Fibroblast of skin of left biceps (primary cell): ENCODE data around the gene LRP2.

Experiments used
- DNase-seq, 2 experiments: peaks; one replicate each; pipeline ENCODE4 v3.0.0-alpha.2; 2013; ENCODE audit warnings: low read depth in 2 of 2

LRP2 gene

GRCh38 chr2:169240405-169240804, 121.9 kb downstream of the LRP2 start:
- no peak for DNase-seq

DNA sequence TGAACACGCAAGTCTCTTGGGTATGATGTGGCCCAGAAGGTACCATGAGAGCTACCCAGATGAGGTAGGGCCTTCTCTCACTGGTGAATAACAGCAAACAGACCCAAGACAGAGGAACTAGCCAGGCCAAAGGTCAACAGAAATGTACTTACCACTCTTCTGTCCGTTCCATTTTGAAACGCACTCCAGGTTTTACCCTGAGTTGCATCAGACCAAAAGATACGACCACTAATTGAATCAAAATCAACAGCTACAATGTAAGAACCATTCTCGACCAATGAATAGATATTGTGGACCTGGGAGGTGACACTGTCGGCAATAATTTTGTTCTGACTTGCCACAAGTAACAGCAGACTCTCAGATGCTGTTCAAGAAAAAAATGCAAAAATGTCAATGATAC, 124.4 kb downstream of the LRP2 start:
- no peak for DNase-seq

DNA sequence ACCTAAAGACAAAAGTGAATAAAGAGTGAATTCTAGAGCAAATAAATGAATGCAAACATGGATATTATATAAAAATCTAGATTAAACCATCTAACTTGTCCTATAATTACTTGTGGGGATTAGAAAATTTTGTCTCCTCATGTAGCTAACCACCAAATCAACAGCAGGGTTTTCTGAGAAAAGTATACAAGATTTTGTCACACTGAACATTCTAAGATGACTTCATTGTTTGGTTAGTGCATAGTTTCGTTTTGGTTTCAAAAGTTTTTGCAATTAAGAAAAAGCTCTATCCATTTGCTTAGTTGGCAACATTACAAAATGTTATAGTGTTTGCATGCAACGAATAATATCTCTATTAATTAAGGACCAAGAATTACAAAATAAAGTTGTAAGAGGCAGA, 125.0 kb downstream of the LRP2 start:
- DNase-seq: no peak

DNA sequence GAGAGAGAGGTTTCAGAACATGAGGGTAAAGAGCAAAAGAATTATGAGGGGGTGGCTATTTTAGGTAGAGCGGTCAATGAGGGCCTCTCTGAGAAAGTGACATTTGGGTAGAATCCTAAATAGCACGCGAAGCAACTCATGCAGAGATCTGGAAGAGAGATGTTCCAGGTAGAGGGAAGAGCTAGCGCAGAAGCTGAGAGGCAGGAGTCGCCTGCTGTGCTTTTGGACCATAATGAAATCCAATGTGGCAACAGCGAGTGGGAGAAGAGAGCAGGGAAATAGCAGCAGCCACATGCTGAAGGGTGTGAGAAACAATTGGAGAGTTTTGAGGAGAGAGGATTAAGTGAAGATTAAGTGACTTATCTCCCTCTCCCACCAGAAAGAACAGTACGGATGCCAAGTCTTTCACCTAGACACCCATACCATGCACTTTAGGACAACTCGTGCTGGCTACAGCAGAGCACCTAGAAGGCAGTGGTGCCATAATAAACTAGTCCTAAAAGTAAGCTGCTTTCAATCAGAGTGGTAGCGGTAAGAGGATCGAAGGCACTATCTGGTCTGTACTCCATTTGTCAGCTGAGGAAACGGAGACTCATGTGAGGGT, 129.7 kb downstream of the LRP2 start:
- no peak for DNase-seq

DNA sequence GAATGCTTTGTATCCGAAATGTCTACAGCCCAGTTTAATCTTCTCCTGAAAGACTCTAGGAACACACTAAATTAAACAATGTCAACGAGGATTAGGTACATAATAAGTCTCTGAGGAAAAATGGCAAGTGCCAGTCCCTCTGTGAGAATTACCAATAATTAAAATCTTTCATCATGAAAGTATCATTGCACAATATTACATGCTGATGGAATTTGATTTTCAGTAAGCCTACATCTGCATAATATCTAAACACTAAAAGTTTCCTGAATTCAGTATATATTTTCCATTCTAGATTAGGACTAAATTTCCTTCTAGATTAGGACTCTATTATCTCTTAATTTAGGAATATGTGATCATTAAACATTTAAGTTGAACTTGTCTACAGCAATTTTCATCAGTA, 132.1 kb downstream of the LRP2 start:
- DNase-seq: no peak

- DNase-seq: no peak
Observed at GRCh38 chr2:169229590-169229989, 132.7 kb downstream of the LRP2 start.

GRCh38 chr2:169225906-169226305, 136.4 kb downstream of the LRP2 start:
- DNase-seq: no peak

DNA sequence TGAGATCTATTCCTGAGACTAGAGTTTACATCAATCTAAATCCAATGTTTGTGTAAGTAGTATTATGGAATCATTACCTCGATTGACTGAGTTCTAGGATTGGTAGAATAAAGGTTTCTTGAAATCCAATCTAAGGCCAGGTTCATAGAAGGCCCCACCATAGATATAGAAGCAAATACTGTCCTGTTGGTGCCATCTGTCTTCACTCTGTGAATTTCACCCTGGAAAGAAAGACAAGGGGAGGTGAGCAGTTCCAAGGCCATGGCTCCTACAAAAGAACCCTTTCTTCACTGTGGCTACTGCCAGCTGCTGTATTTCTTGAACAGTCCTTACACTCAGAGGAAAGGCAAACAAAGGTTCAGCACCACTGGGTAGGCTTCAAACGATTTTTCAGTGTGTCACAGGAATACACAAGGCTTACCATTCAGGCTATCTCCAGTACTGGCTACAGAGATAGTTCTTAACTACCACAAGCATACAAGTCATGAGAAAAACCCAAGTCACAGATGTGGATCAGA, 137.0 kb downstream of the LRP2 start:
- no peak for DNase-seq

DNA sequence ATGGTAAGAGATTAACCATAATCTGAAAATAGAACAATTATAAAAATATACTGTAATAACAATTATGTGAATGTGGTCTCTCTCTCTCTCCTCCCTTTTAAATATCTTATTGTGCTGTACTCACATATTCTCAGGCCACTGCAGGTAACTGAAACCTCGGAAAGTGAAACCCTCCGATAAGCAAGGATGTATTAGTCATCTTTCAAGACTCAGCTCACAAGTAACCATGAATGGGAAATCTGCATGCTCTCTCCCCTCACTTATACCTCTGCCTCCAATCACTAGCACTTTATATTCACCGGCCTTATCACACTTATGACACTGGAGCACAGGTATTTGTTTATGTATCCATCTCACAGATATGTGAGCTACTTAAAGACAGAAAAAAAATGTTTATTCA, 139.7 kb downstream of the LRP2 start:
- no peak for DNase-seq

GRCh38 chr2:169221745-169222369, 140.5 kb downstream of the LRP2 start:
- DNase-seq: no peak

DNA sequence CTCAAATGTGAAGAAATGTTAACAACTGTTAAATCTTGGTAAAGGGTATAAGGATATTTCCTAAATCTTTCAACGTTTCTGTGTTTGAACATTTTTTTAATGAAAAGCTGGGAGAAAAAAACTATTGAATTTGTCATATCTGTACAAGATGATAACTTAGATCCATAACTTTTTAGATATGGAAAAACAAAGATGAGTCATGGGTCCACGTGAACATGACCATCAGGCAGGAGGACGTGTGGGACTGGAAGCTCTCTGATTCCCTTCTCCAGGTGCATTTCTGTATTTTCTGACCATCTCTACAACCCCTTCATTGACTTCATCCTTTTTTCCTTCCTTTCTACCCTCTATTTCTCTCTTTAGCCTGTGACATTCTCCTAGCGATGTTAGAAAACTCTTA, 151.4 kb downstream of the LRP2 start:
- DNase-seq: no peak

DNA sequence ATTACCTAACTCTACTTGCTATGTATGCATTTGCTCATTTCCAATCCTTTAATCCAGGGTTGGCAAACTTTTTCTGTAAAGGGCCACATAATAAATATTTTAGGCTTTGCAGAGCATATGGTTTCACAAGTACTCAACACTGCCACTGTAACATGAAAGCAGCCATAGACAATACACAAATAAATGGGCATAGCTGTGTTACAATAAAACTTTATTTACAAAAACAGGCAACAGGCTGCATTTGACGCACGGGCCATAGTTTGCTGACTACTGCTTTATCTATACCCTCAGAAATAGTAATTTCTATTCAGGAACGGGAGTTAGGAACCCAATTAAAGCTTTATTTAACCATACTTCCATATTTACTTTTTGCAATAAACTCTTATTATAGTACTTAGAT, 154.3 kb downstream of the LRP2 start:
- no peak for DNase-seq

DNA sequence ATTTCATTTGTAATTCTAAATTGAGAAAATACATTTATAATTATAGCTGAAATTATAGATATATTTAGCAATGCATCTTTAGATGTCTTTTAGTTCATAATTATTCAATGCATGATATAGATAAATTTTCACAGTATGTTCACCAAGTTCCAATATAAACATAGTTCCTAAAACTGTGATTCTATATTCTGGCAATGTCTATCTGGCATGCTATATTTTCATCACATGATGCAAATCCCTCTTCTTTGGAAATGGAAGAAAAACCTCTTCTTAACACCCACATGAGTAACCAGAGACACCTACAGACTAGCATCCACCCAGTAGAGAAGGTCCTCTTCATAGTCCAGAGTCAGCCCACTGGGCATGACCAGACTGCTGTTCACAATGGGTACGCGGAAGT, 157.2 kb downstream of the LRP2 start:
- no peak for DNase-seq

GRCh38 chr2:169203952-169204351, 158.4 kb downstream of the LRP2 start:
- DNase-seq: no peak

- DNase-seq: no peak
Observed at GRCh38 chr2:169200756-169201155, 161.6 kb downstream of the LRP2 start.

GRCh38 chr2:169193618-169194017, 168.7 kb downstream of the LRP2 start:
- DNase-seq: no peak

DNA sequence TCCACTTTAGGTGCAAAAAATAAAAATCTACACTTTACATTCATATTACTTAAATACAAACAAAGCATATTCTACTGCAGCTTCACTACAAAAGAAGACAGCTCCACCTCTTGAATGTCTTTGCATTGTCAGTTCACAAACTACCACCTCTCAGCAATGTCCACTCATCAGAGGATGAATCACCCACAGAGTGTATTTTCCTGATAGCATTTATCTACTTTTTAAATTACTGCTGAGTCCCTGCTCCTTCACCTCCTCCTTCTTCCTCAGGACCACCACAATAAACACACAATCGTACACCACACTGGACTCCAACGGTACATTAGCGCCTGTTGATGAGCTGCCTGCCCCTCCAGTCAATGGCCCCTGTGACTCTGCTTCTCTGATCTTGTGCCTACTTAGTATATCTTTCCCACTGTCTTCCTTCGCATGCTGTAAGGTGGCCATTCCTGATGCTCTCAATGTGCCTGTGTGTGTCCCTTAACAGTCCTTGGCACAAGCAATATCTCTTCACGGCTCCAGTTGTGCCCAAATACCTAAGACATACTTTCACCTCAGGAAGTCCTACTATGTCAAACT, 172.0 kb downstream of the LRP2 start:
- DNase-seq: no peak

- no peak for DNase-seq
Observed at GRCh38 chr2:169189132-169189531, 173.2 kb downstream of the LRP2 start.

DNA sequence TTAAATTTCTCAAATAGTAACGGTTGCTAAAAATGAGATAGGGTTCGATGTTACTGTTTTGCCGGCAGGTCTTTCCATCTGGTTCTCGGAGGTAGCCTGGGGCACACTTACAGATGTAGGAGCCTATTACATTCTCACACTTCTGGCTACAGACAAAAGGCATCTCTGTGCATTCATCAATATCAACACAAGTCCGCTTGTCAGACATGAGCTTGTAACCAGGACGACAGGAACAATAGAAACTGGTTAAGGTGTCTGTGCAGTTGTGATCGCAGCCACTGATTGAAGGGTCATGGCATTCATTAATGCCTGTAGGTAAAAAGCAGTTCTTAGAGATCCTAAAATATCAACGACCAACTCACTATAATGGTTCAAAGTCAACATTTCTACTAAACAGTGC, 176.6 kb downstream of the LRP2 start:
- no peak for DNase-seq

GRCh38 chr2:169184074-169184473, 178.3 kb downstream of the LRP2 start:
- DNase-seq: no peak

DNA sequence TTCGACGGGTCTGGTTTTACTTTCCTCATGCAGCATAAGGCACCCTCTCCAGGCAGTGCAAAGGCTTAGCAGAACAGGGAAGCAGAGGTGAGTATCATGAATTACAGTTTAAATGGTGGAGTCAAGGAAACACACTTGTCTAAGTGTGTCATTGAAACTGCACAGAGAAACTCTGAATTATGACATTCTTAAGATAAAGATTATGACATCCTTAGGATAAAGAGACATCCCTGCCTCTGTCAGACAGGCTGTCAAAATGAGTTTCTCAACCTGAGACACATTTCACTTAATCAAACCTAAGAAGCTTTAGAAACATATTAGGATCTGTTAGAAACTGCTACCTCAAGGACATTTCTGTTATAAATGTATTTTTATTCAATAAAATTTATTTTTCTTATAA, 179.8 kb downstream of the LRP2 start:
- no peak for DNase-seq

DNA sequence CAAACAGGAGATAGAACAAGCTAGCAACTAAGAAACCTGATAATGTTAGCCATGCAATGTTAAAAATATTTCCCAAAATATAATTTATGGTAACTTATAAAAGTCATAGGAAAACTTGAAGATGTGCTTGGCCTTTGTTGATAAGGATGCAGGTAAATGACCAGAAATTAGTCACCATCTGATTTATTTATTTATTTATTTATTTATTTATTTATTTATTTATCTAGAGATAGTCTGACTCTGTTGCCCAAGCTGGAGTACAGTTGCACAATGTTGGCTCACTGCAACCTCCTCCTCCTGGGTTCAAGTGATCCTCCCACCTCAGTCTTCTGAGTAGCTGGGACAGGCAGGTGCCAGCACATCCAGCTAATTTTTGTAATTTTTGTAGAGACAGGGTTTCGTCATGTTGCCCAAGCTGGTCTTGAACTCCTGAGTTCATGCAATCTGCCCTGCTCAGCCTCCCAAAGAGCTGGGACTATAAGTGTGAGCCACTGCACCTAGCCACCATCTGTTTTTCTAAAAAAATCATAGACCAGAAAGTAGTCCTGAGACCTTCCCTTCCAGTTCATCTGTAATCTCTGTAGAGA, 183.4 kb downstream of the LRP2 start:
- DNase-seq: no peak

DNA sequence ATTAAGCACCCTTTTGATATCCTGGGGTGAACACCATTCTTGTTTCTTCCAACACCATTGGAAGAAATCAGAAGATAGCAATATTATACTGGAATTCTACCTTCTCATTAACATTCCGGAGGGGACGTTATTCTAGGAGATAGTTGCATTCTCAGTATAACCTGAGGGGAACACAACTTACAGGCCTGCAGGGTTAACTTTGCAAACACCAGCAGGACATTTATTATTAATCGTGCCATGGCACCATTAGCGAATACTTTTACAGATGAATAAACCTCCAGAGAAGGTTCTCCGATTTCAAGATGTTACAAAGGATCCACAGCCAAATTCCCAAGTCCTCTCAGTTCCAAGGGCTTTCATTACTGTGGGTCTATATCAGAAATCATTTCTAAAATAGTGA, 184.0 kb downstream of the LRP2 start:
- DNase-seq: no peak
